Neural cell (in vitro differentiated cells): ENCODE results near the gene FGD4.

Experiments used
- CTCF ChIP-seq: fragments of 450-650 bp; IDR thresholded peaks from 2 replicates; pipeline ENCODE4 v1.5.1; 2014; ENCODE audit warnings: antibody characterized with exemption, mild to moderate bottlenecking, moderate library complexity; ENCODE audit not compliant: poor library complexity, severe bottlenecking
- EZH2 ChIP-seq: fragments of 200-600, 300-800 bp; shearing (Covaris generic), sonication (generic); IDR thresholded peaks from 2 replicates; pipeline ENCODE4 v1.6.1; 2014; ENCODE audit warnings: antibody characterized with exemption, low read length, borderline replicate concordance, mild to moderate bottlenecking; ENCODE audit not compliant: insufficient read depth, poor library complexity, severe bottlenecking
- POLR2AphosphoS5 ChIP-seq: IDR thresholded peaks from 2 replicates; pipeline ENCODE4 v1.6.1; 2012

GRCh38 chr12:32489070-32489469 is 89.7 kb downstream of the FGD4 start:
- TF ChIP-seq CTCF, result no peak
- TF ChIP-seq EZH2, result no peak
- TF ChIP-seq POLR2AphosphoS5, result no peak
